NCI-H1930 (cell line): Measurements from ENCODE around the gene GMDS.

Source experiments
- DNase-seq, 2 experiments: peaks; one replicate each; lab custom pipeline; 2025; lab: John Stamatoyannopoulos, UW

Gene GMDS

GRCh38 chr6:2133716-2134310, 111.6 kb downstream of the GMDS start:
- no peak for DNase-seq

- no peak for DNase-seq
These were observed 112.5 kb downstream of the GMDS start for GRCh38 chr6:2132916-2133315.

GRCh38 chr6:2132416-2132815, 113.0 kb downstream of the GMDS start:
- no peak for DNase-seq

- DNase-seq: no peak
These were observed 116.2 kb downstream of the GMDS start for GRCh38 chr6:2129182-2129621.

GRCh38 chr6:2127484-2127911, 117.9 kb downstream of the GMDS start:
- no peak for DNase-seq

- DNase-seq: no peak
These were observed 119.1 kb downstream of the GMDS start for GRCh38 chr6:2126351-2126750.

GRCh38 chr6:2125158-2125557, 120.2 kb downstream of the GMDS start:
- no peak for DNase-seq

- DNase-seq: no peak
These were observed 121.1 kb downstream of the GMDS start for GRCh38 chr6:2124260-2124709.

- DNase-seq: no peak
These were observed 124.5 kb downstream of the GMDS start for GRCh38 chr6:2120912-2121311.

- DNase-seq: no peak
These were observed 126.1 kb downstream of the GMDS start for GRCh38 chr6:2119275-2119674.

GRCh38 chr6:2118136-2118535, 127.3 kb downstream of the GMDS start:
- DNase-seq: no peak

- DNase-seq: no peak
These were observed 128.0 kb downstream of the GMDS start for GRCh38 chr6:2117447-2117846.

GRCh38 chr6:2116496-2116895, 128.9 kb downstream of the GMDS start:
- DNase-seq: no peak

- no peak for DNase-seq
These were observed 131.3 kb downstream of the GMDS start for GRCh38 chr6:2114100-2114499.

GRCh38 chr6:2111162-2111677, 134.2 kb downstream of the GMDS start:
- no peak for DNase-seq

- DNase-seq: peak in 1 of 2 experiments; percentile 31
These were observed 134.9 kb downstream of the GMDS start for GRCh38 chr6:2110504-2110903.

GRCh38 chr6:2109796-2110195, 135.6 kb downstream of the GMDS start:
- peak; percentile 62 to 64 for DNase-seq

GRCh38 chr6:2108700-2109306, 136.6 kb downstream of the GMDS start:
- DNase-seq: peak; percentile 84 to 87

GRCh38 chr6:2104524-2104880, 140.9 kb downstream of the GMDS start:
- DNase-seq: no peak

GRCh38 chr6:2103765-2104523, 141.5 kb downstream of the GMDS start:
- peak in 1 of 2 experiments; percentile 15 for DNase-seq

GRCh38 chr6:2102966-2103365, 142.4 kb downstream of the GMDS start:
- no peak for DNase-seq

GRCh38 chr6:2102316-2102883, 143.0 kb downstream of the GMDS start:
- no peak for DNase-seq

- DNase-seq: no peak
These were observed 144.2 kb downstream of the GMDS start for GRCh38 chr6:2101213-2101612.
